Stimulated activated CD8-positive, alpha-beta memory T cell treated with anti-CD3 and anti-CD28 coated beads, Interleukin-15, amount 100 ng/mL, for 1 hour (primary cell): ENCODE data around the gene GLUL.
"Not testable (repeated sequence)": the region's sequence is repeated elsewhere in the genome, so short reads cannot be mapped to it uniquely, and the experiment has no call there.

Experiments used
- DNase-seq: peaks from one replicate; pipeline ENCODE4 v3.0.0-alpha.2; 2020; ENCODE audit warnings: low read depth

GLUL gene

DNA sequence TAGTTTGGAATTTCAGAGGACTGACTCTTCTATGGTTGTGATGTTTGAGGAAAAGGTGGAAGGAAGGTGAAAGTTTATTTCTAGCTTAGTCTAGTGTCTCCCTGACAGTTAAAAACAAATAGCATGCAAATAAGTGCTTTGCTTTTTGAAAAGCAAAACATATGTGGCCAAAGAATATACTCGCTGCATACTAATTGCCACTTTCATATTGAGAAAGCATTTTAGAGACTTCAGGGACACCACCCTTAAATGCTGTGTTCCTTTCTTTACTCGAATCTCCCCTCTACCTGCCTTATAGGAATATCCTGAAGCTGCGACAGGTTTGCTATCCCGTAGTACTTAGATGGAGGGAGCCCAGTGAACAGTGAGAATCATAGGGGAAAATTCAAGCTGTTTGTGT is 23.2 kb downstream of the GLUL start:
- DNase-seq, result no peak

DNA sequence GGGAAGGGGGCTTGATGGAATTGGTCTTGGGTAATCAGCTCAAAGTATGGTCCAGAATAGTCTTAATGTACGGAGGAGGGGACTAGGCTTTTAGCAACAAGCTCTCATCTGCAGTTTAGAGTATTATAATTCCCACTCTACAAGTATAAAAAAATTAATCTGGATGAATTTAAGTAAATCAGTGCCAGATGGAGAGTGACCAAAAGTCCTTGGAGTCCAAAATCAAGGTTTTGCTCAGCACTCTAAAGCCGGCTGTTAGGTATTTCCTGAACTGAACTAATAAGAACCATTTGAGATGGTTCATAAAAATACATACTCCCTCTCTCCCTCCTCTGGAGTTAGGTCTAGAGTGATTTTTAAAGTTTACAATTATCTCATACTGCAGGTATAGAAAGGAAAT is 23.7 kb downstream of the GLUL start:
- DNase-seq, result no peak

- no peak for DNase-seq
Measured at GRCh38 chr1:182366596-182366995, 25.0 kb downstream of the GLUL start.

DNA sequence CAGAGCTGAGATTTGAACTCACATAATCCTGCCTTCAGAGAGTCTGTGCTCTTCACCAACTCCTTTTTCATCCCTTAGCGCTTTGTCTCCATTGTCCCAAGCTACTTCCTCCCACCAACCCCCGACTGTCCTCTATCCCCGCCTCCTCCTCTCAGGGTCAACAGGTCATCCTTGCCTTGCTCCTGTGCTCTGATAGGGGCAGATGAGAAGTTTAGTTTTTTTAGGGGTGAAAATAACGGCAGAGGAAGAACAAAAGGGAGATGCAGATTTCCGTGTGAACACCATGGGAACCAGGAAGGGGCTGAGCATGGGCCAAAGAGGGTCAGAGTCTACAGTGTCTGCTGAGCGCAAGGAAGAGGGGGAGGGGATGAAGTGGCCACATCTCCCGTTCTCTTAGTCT is 31.9 kb downstream of the GLUL start:
- DNase-seq, result no peak

DNA sequence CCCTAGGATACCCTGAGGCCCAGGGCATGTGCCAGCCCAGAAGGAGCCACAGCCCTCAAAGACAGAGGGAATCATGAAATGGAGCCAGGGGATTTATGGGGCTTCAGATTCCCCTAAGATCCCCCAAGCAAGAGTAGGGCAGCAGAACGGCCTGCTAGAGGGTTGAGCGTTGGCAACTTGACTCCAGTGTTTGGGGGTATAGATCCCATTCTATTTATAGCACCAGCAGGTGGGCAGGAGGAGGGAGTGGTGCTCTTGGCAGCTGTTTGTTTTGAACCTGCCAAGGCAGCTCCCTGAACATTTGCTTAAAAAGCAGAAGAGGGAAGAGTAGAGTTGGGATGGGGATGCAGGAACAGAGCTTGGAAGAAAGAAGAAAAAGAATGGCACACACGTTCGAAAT is 33.7 kb downstream of the GLUL start:
- DNase-seq, result no peak

- no peak for DNase-seq
Measured at GRCh38 chr1:182357171-182357570, 34.4 kb downstream of the GLUL start.

DNA sequence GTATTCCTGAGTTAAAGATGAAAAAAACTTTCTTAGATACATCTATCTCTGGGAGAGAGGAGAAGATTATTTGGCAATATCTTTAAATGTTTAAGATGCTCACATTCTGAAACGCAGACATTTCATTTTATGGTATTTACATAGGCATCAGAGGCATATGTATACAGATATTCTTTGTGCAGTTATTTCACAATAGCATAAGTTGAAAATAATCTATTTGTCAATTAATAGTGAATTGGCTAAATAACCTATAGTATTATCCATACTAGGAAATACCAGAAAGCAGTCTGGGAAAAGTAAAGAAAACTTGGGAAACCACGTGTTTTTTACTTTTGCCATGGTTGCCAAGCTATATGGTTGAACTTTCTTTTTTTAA is 35.9 kb downstream of the GLUL start:
- DNase-seq, result no peak

GRCh38 chr1:182351790-182352364 is 39.7 kb downstream of the GLUL start:
- no peak for DNase-seq

GRCh38 chr1:182350839-182351238 is 40.8 kb downstream of the GLUL start:
- no peak for DNase-seq

- DNase-seq, result no peak
Measured at GRCh38 chr1:182348961-182349747, 42.4 kb downstream of the GLUL start.

DNA sequence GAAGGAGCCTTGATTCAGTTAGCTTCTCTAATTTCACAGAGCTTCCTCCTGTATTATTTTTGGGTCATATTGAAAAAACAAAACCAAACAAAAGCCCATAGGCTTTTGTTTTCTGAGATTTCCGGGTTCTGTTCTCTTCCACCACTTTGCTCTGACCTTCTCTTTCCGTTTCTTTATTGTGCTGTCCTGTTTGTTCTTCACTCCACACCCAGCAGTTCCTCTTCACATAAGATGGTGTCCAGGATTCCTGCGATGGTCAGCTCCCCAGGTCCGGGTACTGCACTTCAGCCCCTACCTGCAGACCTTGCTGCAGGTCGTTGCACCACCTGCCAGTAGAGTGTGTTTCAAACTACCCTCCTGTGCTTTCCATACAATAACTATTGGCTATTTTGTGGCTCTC is 44.6 kb downstream of the GLUL start:
- no peak for DNase-seq

DNA sequence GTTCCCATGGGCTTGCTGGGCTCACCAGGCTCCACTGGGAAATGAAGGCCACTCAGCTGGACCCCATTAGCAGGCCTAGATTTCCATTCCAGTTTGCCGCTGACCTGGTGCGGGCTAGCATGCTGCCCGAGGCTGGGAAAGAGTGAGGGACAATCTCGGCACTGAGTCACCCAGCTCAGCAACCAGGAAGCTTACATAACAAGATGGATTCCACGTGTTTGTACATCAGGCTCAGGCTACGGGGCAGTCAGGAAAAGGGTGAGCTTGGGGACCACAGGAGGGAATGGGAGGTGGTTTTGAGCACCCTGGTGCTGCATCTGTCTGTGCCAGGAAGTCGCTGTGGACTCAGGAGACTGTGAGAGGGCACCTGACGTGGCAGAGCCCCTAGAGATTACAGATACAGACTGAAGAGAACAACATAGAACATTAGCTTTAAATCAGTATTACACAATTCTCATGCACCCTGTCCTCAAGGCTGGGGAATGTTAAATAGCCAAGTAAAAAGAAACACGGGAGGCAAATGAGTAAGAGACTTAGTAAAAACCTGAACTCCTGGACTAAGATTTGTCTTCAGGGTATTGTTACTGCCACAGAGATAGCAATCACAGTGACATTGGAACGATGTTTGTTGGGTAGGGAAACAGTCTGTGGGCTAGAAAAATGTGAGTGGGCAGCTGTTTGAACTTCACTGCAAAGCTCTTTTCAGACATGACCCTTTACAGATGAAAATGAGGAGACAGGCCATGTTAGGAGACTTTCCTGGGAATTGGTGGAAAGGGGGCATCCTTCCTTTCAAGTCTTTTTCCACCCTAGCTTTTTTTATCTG is 51.1 kb downstream of the GLUL start:
- DNase-seq, result no peak

DNA sequence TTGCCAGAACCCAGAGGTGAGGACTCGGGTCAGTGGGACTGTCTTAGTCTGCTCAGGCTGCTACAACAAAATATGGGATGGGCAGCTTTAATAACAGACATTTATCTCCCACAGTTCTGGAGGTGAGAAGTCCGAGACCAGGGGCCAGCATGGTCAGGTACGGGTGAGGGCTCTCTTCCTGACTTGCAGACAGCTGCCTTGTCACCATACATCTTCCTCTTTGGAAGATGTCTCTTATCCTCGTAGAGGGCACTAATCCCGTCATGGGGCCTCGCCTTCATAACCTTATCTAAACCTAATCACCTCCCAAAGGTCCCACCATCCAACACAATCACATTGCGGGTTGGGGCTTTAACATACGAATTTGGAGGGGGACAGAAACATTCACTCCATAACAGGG is 51.9 kb downstream of the GLUL start:
- no peak for DNase-seq

DNA sequence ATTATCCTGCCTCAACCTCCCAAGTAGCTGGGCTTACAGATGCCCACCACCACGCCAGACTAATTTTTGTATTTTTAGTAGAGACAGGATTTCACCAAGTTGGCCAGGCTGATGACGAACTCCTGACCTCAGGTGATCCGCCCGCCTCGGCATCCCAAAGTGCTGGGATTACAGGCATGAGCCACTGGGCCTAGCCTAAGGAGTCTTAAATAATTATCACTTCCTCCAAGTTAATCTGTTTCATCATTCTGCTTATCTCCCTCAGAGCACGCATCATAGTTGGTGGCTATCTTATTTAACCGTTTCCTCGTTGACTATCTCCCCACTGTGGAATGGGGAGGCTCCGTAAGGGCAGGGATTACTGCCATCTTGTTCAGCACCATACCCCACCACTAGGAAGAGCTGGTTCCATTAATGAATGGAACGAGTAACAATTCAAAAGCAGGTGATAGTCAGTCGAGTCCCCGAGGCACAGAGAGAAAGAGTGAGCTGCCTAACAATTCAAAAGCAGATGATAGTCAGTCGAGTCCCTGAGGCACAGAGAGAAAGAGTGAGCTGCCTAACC is 52.7 kb downstream of the GLUL start:
- DNase-seq, result no peak

GRCh38 chr1:182337736-182338571 is 53.6 kb downstream of the GLUL start:
- no peak for DNase-seq

DNA sequence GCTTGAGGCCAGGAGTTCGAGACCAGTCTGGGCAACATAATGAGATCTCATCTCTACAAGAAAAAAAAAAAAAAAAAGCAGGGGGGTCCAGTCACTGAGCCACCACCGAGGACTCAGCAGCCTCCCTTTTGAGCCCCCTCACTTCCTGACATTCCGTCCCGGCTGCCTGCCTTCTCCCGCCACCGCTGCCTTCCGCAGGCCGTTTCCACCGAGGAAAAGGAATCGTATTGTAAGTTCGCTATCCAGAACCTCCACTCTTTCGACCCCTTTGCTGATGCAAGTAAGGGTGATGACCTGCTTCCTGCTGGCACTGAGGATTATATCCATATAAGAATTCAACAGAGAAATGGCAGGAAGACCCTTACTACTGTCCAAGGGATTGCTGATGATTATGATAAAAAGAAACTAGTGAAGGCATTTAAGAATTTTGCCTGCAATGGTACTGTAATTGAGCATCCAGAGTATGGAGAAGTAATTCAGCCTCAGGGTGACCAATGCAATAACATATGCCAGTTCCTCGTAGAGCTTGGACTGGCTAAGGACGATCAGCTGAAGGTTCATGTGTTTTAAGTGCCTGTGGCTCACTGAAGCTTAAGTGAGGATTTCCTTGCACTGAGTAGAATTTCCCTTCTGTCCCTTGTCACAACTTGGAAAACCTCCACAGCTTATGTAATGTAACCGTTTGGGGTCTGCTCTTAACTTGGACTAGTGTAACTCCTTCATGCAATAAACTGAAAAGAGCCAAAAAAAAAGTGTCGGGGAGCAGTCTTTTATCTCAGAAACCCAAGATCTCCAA is 55.6 kb downstream of the GLUL start:
- no peak for DNase-seq

DNA sequence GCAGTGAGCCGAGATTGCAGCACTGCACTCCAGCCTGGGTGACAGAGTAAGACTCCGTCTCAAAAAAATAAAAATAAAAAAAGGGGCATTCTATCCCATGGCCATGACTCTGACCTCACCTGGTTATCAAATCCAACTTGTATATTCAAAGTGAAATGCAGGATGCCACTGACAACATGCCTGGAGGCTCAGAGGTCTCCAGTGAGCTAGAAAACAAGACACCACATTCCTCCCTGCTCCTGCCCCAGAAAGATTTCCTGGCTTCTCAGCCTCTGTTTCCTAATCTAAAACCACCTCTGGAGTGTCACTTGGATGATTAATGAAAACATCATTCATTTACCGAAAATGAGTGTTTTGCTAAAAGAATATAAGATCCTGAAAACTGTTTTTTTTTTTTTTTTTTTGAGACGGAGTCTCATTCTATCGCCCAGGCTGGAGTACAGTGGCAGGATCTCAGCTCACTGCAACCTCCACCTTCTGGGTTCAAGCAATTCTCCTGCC is 58.5 kb downstream of the GLUL start:
- not testable (repeated sequence) for DNase-seq

DNA sequence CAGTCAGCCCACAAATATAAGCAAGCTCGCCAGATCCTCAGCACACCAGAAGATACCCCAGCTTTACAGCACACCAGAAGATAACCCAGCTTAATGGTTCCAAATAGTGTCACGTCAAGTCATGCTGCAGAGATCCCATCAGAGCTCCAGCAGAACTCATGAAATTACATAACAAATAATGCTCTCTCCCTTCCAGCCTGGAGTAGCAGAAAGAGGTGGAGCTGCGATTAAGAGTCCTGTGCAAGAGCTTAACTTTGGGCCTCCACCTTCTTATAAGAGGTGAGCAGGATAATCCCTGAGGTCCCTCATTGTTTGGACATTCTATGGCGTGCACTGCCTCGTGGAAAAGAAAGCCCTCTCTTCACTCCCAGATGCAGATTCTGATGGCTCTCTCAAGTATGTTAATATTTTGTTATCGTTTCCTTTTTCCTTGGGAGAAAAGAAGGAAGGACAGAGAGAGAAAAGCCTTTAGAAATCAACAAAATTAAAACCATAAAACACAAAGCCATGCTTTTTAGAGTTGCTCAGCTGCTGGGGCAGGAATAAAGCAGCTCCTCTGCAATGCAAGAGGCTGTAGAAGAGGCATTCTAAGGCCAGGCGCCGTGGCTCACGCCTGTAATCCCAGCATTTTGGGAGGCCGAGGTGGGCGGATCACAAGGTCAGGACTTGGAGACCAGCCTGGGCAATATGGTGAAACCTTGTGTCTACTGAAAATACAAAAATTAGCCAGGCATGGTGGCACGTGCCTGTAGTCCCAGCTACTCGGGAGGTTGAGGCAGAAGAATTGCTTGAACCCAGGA is 59.1 kb downstream of the GLUL start:
- no peak for DNase-seq
